Esophagus muscularis mucosa (tissue), 4 donors: ENCODE data around the gene FAM124A.

ENCODE experiments used
- EP300 ChIP-seq: sonication (generic); formaldehyde crosslinking; IDR thresholded peaks from one replicate; pipeline ENCODE4 v1.6.1; 2017; ENCODE audit warnings: antibody characterized with exemption
- POLR2A ChIP-seq: fragments of 450-650 bp; IDR thresholded peaks from one replicate; pipeline ENCODE4 v1.6.1; 2017; ENCODE audit warnings: antibody characterized with exemption, moderate library complexity, mild to moderate bottlenecking, low read depth
- POLR2AphosphoS5 ChIP-seq, 2 donors: sonication (generic); formaldehyde crosslinking; IDR thresholded peaks; one replicate each; pipeline ENCODE4 v1.6.1; 2017; ENCODE audit warnings: antibody characterized with exemption in 2 of 2
- TF ChIP-seq, protein P1 (sequence below), 3 experiments: fragments of 200-600 bp in 2 of 3; fragments of 450-650 bp in 1 of 3; sonication (generic) in 2 of 3; IDR thresholded peaks; one replicate each; pipeline ENCODE4 v1.5.1; 2017 to 2019; ENCODE audit warnings: antibody characterized with exemption in 3 of 3, mild to moderate bottlenecking in 2 of 3, moderate library complexity in 1 of 3

DNA sequence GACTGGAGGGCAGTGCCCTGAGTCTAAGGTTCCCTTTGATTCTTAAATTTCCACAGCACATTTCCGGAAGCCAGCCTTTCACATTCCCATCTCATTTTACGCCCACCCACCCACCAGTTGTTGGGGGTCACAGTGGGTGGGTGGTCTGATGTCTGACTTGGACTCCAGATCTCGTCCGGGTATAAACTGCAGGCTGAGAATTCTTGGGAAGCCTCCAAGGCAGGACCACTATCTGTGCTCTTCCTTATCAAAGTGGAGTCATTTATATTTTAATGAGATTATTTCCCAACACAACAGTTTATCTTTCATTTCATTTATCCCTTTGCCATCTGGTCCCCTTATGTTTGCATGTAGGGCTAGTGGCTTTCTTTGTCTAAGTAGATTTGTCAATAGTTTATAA lies 3.6 kb upstream of the FAM124A start:
- TF ChIP-seq, protein P1, sequence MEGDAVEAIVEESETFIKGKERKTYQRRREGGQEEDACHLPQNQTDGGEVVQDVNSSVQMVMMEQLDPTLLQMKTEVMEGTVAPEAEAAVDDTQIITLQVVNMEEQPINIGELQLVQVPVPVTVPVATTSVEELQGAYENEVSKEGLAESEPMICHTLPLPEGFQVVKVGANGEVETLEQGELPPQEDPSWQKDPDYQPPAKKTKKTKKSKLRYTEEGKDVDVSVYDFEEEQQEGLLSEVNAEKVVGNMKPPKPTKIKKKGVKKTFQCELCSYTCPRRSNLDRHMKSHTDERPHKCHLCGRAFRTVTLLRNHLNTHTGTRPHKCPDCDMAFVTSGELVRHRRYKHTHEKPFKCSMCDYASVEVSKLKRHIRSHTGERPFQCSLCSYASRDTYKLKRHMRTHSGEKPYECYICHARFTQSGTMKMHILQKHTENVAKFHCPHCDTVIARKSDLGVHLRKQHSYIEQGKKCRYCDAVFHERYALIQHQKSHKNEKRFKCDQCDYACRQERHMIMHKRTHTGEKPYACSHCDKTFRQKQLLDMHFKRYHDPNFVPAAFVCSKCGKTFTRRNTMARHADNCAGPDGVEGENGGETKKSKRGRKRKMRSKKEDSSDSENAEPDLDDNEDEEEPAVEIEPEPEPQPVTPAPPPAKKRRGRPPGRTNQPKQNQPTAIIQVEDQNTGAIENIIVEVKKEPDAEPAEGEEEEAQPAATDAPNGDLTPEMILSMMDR (IDR thresholded peaks at IDR 0.05) = no peak
- TF ChIP-seq POLR2AphosphoS5 (IDR thresholded peaks at IDR 0.05) (no peak), POLR2A (no peak), EP300 (no peak)
